GM23338 (cell line): Measurements from ENCODE around the gene PLIN5. TPM values are rescaled to one million over a fixed set of nuclear protein-coding genes. Genes with fewer than 3 reads are reported as not detected.

Source experiments
- ATAC-seq: fragments of 200-7000 bp; cut with Tn5 transposase; 3 replicates; pipeline ENCODE4 v1.9.1; 2020
- DNase-seq: peaks from one replicate; pipeline ENCODE4 v3.0.0-alpha.2; 2015; ENCODE audit warnings: low spot score
- H2AFZ ChIP-seq: fragments of 200-600 bp; sonication (generic); 2 replicates; pipeline ENCODE4 v1.8.0; 2016; ENCODE audit warnings: antibody characterized with exemption, mild to moderate bottlenecking, moderate library complexity
- H3F3A ChIP-seq: fragments of 200-600 bp; sonication (generic); replicated peaks from 2 replicates; pipeline ENCODE4 v1.8.0; 2017; ENCODE audit warnings: antibody characterized with exemption, mixed run types, low read depth
- H3K27ac ChIP-seq: fragments of 200-600 bp; sonication (generic); 2 replicates; pipeline ENCODE4 v1.6.1; 2016; ENCODE audit warnings: low read depth
- H3K27me3 ChIP-seq: fragments of 200-600 bp; sonication (generic); 2 replicates; pipeline ENCODE4 v1.8.0; 2016; ENCODE audit warnings: mild to moderate bottlenecking, mixed run types, moderate library complexity; ENCODE audit not compliant: insufficient read depth
- H3K36me3 ChIP-seq: fragments of 200-600 bp; sonication (generic); 2 replicates; pipeline ENCODE4 v1.8.0; 2016; ENCODE audit warnings: mild to moderate bottlenecking; ENCODE audit not compliant: insufficient read depth
- H3K4me1 ChIP-seq: fragments of 200-600 bp; sonication (generic); 2 replicates; pipeline ENCODE4 v1.8.0; 2016; ENCODE audit warnings: mild to moderate bottlenecking, moderate library complexity; ENCODE audit not compliant: insufficient read depth
- H3K4me2 ChIP-seq: fragments of 200-600 bp; sonication (generic); 2 replicates; pipeline ENCODE4 v1.7.1; 2017; ENCODE audit warnings: mixed run types
- H3K4me3 ChIP-seq: fragments of 200-600 bp; sonication (generic); 2 replicates; pipeline ENCODE4 v1.6.1; 2016; ENCODE audit warnings: mixed run types
- H3K79me2 ChIP-seq: fragments of 200-600 bp; sonication (generic); replicated peaks from 2 replicates; pipeline ENCODE4 v1.8.0; 2017; ENCODE audit warnings: mild to moderate bottlenecking; ENCODE audit not compliant: insufficient read depth
- H3K9me2 ChIP-seq: fragments of 200-600 bp; sonication (generic); 2 replicates; pipeline ENCODE4 v1.8.0; 2017; ENCODE audit not compliant: insufficient read depth
- H4K20me1 ChIP-seq: fragments of 200-600 bp; sonication (generic); replicated peaks from 2 replicates; pipeline ENCODE4 v1.8.0; 2017; ENCODE audit warnings: mild to moderate bottlenecking; ENCODE audit not compliant: insufficient read depth
- H3K27ac Mint-ChIP-seq: 2 replicates; pipeline ENCODE4 v1.8.0; 2020; ENCODE audit warnings: inconsistent platforms, mild to moderate bottlenecking, moderate library complexity, mixed read lengths
- H3K27me3 Mint-ChIP-seq: 3 replicates; pipeline ENCODE4 v1.8.0; 2022; ENCODE audit warnings: low read depth, mild to moderate bottlenecking, moderate library complexity, mixed read lengths, inconsistent platforms; ENCODE audit not compliant: insufficient read depth, poor library complexity
- H3K36me3 Mint-ChIP-seq: 3 replicates; pipeline ENCODE4 v1.8.0; 2021; ENCODE audit warnings: low read depth, mild to moderate bottlenecking, inconsistent platforms, moderate library complexity, mixed read lengths
- H3K4me1 Mint-ChIP-seq: 3 replicates; pipeline ENCODE4 v1.8.0; 2020; ENCODE audit warnings: mild to moderate bottlenecking, inconsistent platforms, mixed read lengths
- H3K4me3 Mint-ChIP-seq: 3 replicates; pipeline ENCODE4 v1.8.0; 2021; ENCODE audit warnings: moderate library complexity, mild to moderate bottlenecking, inconsistent platforms, mixed read lengths
- H3K9me3 Mint-ChIP-seq: 3 replicates; pipeline ENCODE4 v1.8.0; 2020; ENCODE audit warnings: moderate library complexity, mild to moderate bottlenecking, inconsistent platforms, mixed read lengths
- CREB1 ChIP-seq: fragments of 250-450 bp; sonication (Bioruptor Pico); IDR thresholded peaks from 2 replicates; pipeline ENCODE4 v1.5.0; 2020; ENCODE audit warnings: low read depth, mild to moderate bottlenecking, moderate library complexity
- ETS1 ChIP-seq: IDR thresholded peaks from 2 replicates; pipeline ENCODE4 v1.6.1; 2016; ENCODE audit warnings: antibody characterized with exemption
- EZH2 ChIP-seq: fragments of 200-600 bp; sonication (generic); IDR thresholded peaks from one replicate; pipeline ENCODE4 v1.8.0; 2017; ENCODE audit warnings: antibody characterized with exemption, mild to moderate bottlenecking, low read depth; ENCODE audit not compliant: unreplicated experiment
- EZH2phosphoT487 ChIP-seq: fragments of 200-600 bp; sonication (generic); IDR thresholded peaks from one replicate; pipeline ENCODE4 v1.8.1; 2018; ENCODE audit warnings: antibody characterized with exemption; ENCODE audit not compliant: unreplicated experiment
- STAT1 ChIP-seq: IDR thresholded peaks from one replicate; pipeline ENCODE4 v1.6.1; 2016; ENCODE audit warnings: antibody characterized with exemption; ENCODE audit not compliant: unreplicated experiment
- ZNF331 ChIP-seq: fragments of 250-450 bp; sonication (Bioruptor Pico); IDR thresholded peaks from 2 replicates; pipeline ENCODE4 v1.5.0; 2020; ENCODE audit warnings: low read depth, mild to moderate bottlenecking, moderate library complexity
- ZNF462 ChIP-seq: fragments of 250-450 bp; sonication (Bioruptor Pico); IDR thresholded peaks from 2 replicates; pipeline ENCODE4 v1.5.0; 2020; ENCODE audit warnings: mild to moderate bottlenecking, moderate library complexity
- polyA plus RNA-seq: library from polyadenylated mRNA; unstranded; fragments of >200 nt; fragmentation: Nextera tagmentation; extraction: Ambion mirVana; gene quantifications from 2 replicates; pipeline ENCODE4 v1.2.1, GENCODE V29; 2016
- total RNA-seq: library from RNA; depleted of rRNA; stranded (reverse); fragments of >200 nt; shearing (Covaris generic); gene quantifications from 2 replicates; pipeline ENCODE4 v1.2.3, GENCODE V29; 2014

The PLIN5 gene
- total and polyA plus RNA-seq, 2 experiments from 2014 or later, result 1.9 to 3.5 TPM

GRCh38 chr19:4519172-4519496 lies 15.9 kb downstream of the PLIN5 start:
- peaks cover 25% of the 10 kb centered on the region; the same call in 1 of the 2 replicates for H3K27me3 ChIP-seq
- no peak overlapping the region for H3K4me2 ChIP-seq
- Mint-ChIP-seq H3K9me3 (peaks cover 3% of the 10 kb centered on the region; the same call in 2 of the 3 replicates), H3K27ac (no peak overlapping the region), H3K4me1 (peaks cover 4% of the 10 kb centered on the region), H3K36me3 (peaks cover 2% of the 10 kb centered on the region; the same call in 1 of the 3 replicates), H3K27me3 (peaks cover 36% of the 10 kb centered on the region), H3K4me3 (no peak overlapping the region)
- H3K4me3 ChIP-seq, result no peak overlapping the region
- no peaks in the 10 kb centered on the region for H3K9me2 ChIP-seq
- H3K27ac ChIP-seq, result no peak overlapping the region
- H3K79me2 ChIP-seq, result no peaks in the 10 kb centered on the region
- H2AFZ ChIP-seq, result peak overlapping the region; percentile 74; the same call in 1 of the 2 replicates
- no peak for ATAC-seq
- H3K36me3 ChIP-seq, result no peaks in the 10 kb centered on the region
- no peaks in the 10 kb centered on the region for H3F3A ChIP-seq
- no peaks in the 10 kb centered on the region; the same call in 1 of the 2 replicates for H4K20me1 ChIP-seq
- DNase-seq, result no peak
- TF ChIP-seq EZH2phosphoT487 (no peak), ZNF331 (CRISPR knock-in tag) (no peak)
- no peaks in the 10 kb centered on the region for H3K4me1 ChIP-seq

- H3K4me1 Mint-ChIP-seq, result peaks cover 4% of the 10 kb centered on the region
- Histone ChIP-seq H3F3A (no peaks in the 10 kb centered on the region), H3K4me2 (no peak within 1 kb of the TSS), H4K20me1 (no peaks in the 10 kb centered on the region; the same call in 1 of the 2 replicates), H3K4me3 (no peak within 1 kb of the TSS), H3K27ac (no peak within 1 kb of the TSS), H3K79me2 (no peaks in the 10 kb centered on the region), H3K9me2 (no peaks in the 10 kb centered on the region), H3K36me3 (no peaks in the 10 kb centered on the region), H3K4me1 (no peaks in the 10 kb centered on the region), H2AFZ (peak within 1 kb of the TSS; percentile 74; the same call in 1 of the 2 replicates), H3K27me3 (peaks cover 29% of the 10 kb centered on the region; the same call in 1 of the 2 replicates)
- DNase-seq, result peak; percentile 53
- no peak within 1 kb of the TSS for H3K4me3 Mint-ChIP-seq
- H3K9me3 Mint-ChIP-seq, result peaks cover 3% of the 10 kb centered on the region; the same call in 2 of the 3 replicates
- peak; percentile 66 for ATAC-seq
- TF ChIP-seq CREB1 (CRISPR knock-in tag), result no peak
- no peak for TF ChIP-seq STAT1
- TF ChIP-seq ETS1, result no peak
- TF ChIP-seq ZNF462, result no peak
- no peak for TF ChIP-seq EZH2
- no peak within 1 kb of the TSS for H3K27ac Mint-ChIP-seq
- H3K36me3 Mint-ChIP-seq, result peaks cover 2% of the 10 kb centered on the region; the same call in 1 of the 3 replicates
- H3K27me3 Mint-ChIP-seq, result peaks cover 41% of the 10 kb centered on the region
Observed at GRCh38 chr19:4518345-4519171, 16.5 kb downstream of the PLIN5 start, which contains the start of gene PLIN4. PLIN4 (minus strand) TSS chr19:4518486; CDS start chr19:4518272, 214 bp downstream.
